ENCODE results near the gene KCNH8.

DNA sequence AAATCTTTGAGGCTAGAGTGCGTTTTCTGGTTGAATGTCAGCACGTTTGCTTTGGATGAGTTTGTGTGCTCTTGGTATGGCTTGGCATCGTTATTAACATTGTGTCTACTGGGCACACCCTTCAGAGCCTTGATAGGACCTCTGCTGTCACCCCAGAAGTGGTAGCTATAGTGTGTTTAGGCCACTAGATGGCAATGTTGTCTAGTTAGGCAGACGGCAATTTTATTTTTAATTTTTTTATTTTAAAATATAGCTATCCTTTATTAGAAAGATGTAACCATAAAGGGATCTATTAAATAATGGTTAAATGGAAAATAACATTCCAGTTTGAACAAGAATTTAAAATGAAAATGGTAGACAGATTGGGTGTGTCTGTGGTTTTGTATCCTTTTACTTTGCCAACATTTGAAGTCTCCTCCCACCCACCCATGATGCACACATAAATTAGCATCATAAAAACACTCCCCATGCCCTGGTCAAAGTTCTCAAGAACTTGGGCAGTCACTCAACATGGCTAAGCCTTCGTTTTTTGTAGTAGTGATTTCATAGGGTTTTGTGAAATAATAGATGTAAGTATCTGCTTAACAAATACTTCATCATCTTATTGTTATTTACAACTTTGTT, 200.7 kb downstream of the KCNH8 start:
- TF ChIP-seq, protein P1, sequence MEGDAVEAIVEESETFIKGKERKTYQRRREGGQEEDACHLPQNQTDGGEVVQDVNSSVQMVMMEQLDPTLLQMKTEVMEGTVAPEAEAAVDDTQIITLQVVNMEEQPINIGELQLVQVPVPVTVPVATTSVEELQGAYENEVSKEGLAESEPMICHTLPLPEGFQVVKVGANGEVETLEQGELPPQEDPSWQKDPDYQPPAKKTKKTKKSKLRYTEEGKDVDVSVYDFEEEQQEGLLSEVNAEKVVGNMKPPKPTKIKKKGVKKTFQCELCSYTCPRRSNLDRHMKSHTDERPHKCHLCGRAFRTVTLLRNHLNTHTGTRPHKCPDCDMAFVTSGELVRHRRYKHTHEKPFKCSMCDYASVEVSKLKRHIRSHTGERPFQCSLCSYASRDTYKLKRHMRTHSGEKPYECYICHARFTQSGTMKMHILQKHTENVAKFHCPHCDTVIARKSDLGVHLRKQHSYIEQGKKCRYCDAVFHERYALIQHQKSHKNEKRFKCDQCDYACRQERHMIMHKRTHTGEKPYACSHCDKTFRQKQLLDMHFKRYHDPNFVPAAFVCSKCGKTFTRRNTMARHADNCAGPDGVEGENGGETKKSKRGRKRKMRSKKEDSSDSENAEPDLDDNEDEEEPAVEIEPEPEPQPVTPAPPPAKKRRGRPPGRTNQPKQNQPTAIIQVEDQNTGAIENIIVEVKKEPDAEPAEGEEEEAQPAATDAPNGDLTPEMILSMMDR (IDR thresholded peaks at IDR 0.05; ENCODE audit: poor library complexity), result peak; percentile 80
- no peak for TF ChIP-seq EZH2 (IDR thresholded peaks at IDR 0.05; ENCODE audit: borderline replicate concordance)
- TF ChIP-seq EZH2phosphoT487 (IDR thresholded peaks at IDR 0.05; ENCODE audit: low read depth, severe bottlenecking, unreplicated experiment), result no peak
